ENCODE measurements around the gene LIN9. TPM values are rescaled to one million over a fixed set of nuclear protein-coding genes. Genes with fewer than 3 reads are reported as not detected.

The LIN9 gene
- total RNA-seq, 2 donors from 2014 or later, result 3.5 to 7.1 TPM

DNA sequence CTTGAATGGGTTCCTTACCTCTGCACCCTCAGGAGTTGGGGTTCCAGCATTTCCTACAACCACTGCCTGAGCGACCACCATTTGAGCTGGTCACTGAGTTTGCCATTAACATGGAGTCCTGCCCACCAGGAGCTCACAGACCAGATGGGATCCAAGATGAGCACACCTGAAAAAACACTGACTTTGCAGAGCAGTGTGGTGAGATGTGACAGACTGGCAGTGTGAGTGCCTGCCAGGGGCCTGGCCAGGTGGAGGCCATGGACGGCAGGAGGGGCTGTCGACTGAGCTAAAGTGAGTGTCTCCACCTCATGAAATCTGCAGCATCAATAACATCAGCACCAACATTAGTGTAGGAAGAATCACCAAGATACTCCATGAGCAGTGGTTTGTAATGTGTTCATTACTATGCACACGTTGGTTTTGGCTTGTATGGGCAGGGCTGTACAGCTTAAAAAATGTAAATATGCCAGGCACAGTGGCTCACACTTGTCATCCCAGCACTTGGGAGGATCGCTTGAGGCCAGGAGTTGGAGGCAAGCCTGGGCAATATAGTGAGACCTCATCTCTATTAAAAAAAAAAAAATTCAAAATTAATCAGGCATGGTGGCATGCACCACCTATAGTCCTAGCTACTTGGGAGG lies 97.7 kb downstream of the LIN9 start:
- no peaks in the 10 kb centered on the region for H3K36me3 ChIP-seq
- H3K27me3 ChIP-seq, result no peaks in the 10 kb centered on the region
- no peak overlapping the region for H3K27ac ChIP-seq
- intact Hi-C loops (cut with DNase I), result no loop called here
- no peaks in the 10 kb centered on the region for H3K9me3 ChIP-seq
- DNase-seq, result no peak
- no peak overlapping the region for H3K9ac ChIP-seq (ENCODE audit: low read depth in 2 of 2, low read length in 2 of 2)
- no peak overlapping the region for H3K4me3 ChIP-seq
- TF ChIP-seq, protein P1, sequence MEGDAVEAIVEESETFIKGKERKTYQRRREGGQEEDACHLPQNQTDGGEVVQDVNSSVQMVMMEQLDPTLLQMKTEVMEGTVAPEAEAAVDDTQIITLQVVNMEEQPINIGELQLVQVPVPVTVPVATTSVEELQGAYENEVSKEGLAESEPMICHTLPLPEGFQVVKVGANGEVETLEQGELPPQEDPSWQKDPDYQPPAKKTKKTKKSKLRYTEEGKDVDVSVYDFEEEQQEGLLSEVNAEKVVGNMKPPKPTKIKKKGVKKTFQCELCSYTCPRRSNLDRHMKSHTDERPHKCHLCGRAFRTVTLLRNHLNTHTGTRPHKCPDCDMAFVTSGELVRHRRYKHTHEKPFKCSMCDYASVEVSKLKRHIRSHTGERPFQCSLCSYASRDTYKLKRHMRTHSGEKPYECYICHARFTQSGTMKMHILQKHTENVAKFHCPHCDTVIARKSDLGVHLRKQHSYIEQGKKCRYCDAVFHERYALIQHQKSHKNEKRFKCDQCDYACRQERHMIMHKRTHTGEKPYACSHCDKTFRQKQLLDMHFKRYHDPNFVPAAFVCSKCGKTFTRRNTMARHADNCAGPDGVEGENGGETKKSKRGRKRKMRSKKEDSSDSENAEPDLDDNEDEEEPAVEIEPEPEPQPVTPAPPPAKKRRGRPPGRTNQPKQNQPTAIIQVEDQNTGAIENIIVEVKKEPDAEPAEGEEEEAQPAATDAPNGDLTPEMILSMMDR (IDR thresholded peaks at IDR 0.05), result no peak
- no peaks in the 10 kb centered on the region for H3K4me1 ChIP-seq

DNA sequence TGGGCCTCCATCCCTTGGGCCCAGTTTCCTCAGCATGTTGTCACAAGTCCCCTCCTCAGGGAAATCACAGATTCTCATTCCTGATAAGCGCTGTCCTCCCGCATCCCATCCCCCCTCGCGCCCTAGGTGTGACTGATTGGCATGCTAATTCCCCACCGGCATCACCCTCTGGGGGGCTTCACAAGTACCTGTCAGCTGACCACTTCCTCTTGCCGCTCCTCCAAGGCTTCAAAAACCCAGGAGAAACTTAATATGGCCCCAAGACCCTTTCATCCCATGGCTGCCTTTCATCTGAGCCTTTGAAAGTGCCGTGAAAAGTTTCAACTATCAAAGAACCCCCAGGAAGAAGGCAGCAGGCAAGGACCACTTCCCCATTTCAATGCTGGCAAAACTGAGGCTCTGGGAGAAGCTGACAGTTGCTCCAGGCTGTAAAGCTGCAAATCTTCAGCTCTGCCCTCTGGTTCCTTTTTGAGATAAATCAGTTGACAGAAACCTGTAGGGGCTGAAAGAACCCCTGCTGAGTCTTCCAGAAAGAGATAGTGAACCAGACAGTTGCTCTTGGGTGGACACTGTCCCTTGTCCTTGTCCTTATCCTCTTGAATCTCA lies 98.3 kb downstream of the LIN9 start:
- no peak overlapping the region for H3K9ac ChIP-seq (ENCODE audit: low read depth in 2 of 2, low read length in 2 of 2)
- intact Hi-C loops (cut with DNase I), result no loop called here
- no peak overlapping the region for H3K27ac ChIP-seq
- H3K4me3 ChIP-seq, result no peak overlapping the region
- no peaks in the 10 kb centered on the region for H3K36me3 ChIP-seq
- H3K9me3 ChIP-seq, result no peaks in the 10 kb centered on the region
- TF ChIP-seq, protein P1 (IDR thresholded peaks at IDR 0.05), result no peak
- no peaks in the 10 kb centered on the region for H3K4me1 ChIP-seq
- no peak for DNase-seq
- no peaks in the 10 kb centered on the region for H3K27me3 ChIP-seq

DNA sequence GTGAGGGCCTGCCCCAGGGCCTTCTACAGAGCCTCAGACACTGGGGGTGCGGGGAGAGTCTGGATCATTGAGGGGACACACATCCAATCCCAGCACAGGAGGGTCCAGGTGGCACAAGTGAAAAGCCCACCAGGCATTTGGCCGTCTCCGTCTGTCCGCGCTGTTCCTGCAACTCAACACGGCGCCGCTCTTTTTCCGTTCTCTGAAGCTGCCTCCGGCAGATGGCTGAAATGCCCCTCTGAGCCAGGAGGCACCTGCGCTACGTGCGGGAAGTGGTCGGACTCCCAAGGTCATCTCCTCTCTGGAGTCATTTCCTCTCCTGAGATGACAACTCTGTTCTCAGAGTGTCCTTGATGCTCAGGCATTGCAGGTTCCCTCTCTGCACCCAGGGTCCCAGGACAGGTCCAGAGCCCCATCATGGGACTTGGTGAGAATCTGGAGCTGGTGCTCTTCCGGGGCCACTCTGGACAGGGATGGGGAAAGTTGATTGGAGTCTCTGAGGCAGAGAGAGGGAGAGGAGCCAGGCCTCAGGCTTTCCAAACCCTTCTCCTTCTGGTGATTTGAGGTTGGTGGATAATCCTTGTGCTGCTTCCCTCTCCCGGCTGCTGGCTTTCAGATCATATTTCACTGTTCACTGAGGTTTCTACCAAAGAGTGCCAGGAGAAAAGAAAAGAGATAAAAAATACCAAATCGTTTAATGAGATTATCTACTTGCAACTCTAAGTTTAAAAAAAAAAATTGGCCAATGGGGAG lies 99.5 kb downstream of the LIN9 start:
- intact Hi-C loops (cut with DNase I), result no loop called here
- Histone ChIP-seq H3K9me3 (no peaks in the 10 kb centered on the region), H3K27me3 (no peaks in the 10 kb centered on the region), H3K4me1 (no peaks in the 10 kb centered on the region), H3K36me3 (no peaks in the 10 kb centered on the region), H3K9ac (ENCODE audit: low read depth in 2 of 2, low read length in 2 of 2) (no peak overlapping the region), H3K4me3 (no peak overlapping the region), H3K27ac (no peak overlapping the region)
- DNase-seq, result no peak
- TF ChIP-seq, protein P1 (IDR thresholded peaks at IDR 0.05), result no peak

DNA sequence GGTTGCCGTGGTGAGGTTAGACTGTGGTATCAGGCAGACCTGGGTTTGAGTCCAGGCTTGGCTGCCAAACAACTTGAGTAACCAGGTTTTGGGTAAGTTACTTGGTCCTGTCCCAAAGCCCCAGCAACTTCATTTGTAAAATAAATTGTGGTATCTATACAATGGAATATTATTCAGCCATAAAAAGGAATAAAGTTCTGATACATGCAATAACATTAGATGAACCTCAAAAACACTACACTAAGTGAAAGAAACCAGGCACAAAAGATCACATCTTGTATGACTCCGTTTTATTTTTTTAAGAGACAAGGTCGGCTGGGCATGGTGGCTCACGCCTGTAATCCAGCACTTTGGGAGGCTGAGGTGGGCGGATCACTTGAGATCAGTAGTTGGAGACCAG lies 101.9 kb downstream of the LIN9 start:
- H3K4me1 ChIP-seq, result no peaks in the 10 kb centered on the region
- no peak overlapping the region for H3K9ac ChIP-seq (ENCODE audit: low read depth in 2 of 2, low read length in 2 of 2)
- no peak for DNase-seq
- H3K9me3 ChIP-seq, result no peaks in the 10 kb centered on the region
- no peaks in the 10 kb centered on the region for H3K36me3 ChIP-seq
- no peak overlapping the region for H3K27ac ChIP-seq
- TF ChIP-seq, protein P1 (IDR thresholded peaks at IDR 0.05), result no peak
- no peaks in the 10 kb centered on the region for H3K27me3 ChIP-seq
- intact Hi-C loops (cut with DNase I), result no loop called here
- H3K4me3 ChIP-seq, result no peak overlapping the region

DNA sequence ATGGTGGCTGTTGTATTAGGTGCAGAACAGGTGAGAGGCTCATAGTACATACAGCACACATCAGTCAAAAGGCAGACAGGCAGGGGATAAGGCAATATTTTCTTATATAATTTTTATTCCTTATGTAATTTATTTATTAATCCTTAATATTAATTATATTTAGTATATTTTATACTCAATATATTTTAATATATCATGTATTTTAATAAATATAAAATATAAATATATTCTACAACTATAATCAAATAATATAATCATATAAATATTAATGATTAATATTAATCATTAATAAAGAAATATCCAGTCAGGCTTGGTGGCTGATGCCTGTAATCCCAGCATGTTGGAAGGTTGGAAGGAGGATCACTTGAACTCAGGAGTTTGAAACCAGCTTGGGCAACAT lies 104.8 kb downstream of the LIN9 start:
- H3K4me3 ChIP-seq, result no peak overlapping the region
- intact Hi-C loops (cut with DNase I), result loop anchor here (5.0 kb wide), 1 partner anchor 128 kb away; no protein-coding TSS in a partner anchor
- no peaks in the 10 kb centered on the region for H3K36me3 ChIP-seq
- no peaks in the 10 kb centered on the region for H3K27me3 ChIP-seq
- no peaks in the 10 kb centered on the region for H3K4me1 ChIP-seq
- no peaks in the 10 kb centered on the region for H3K9me3 ChIP-seq
- TF ChIP-seq, protein P1 (IDR thresholded peaks at IDR 0.05), result no peak
- H3K9ac ChIP-seq (ENCODE audit: low read depth in 2 of 2, low read length in 2 of 2), result no peak overlapping the region
- H3K27ac ChIP-seq, result no peak overlapping the region
- no peak for DNase-seq
